Brain microvascular endothelial cell (primary cell): ENCODE results near the gene KMT2E.

Experiments
- DNase-seq: peaks from one replicate; pipeline ENCODE4 v3.0.0-alpha.2; 2020
- H3K27ac ChIP-seq: fragments of 250-450 bp; sonication (Bioruptor Pico); 2 replicates; pipeline ENCODE4 v1.5.1; 2020; ENCODE audit warnings: mild to moderate bottlenecking, moderate library complexity
- H3K27me3 ChIP-seq: fragments of 250-450 bp; sonication (Bioruptor Pico); replicated peaks from 2 replicates; pipeline ENCODE4 v1.5.1; 2020; ENCODE audit warnings: mild to moderate bottlenecking
- H3K36me3 ChIP-seq: fragments of 250-450 bp; sonication (Bioruptor Pico); replicated peaks from 2 replicates; pipeline ENCODE4 v1.5.1; 2020; ENCODE audit warnings: mild to moderate bottlenecking
- H3K4me3 ChIP-seq: 2 replicates; pipeline ENCODE4 v1.5.1; 2011; ENCODE audit warnings: low read depth, mild to moderate bottlenecking, control low read depth, low read length, moderate library complexity
- in situ Hi-C: cut with HindIII; loops from 2 replicates; pipeline ENCODE4 v1.10.0; 2017; ENCODE audit warnings: low sequenced_read_pairs, low pct_ligation_motif_present
- TF ChIP-seq, protein P1 (sequence below): IDR thresholded peaks from 2 replicates; pipeline ENCODE4 v1.5.1; 2011; ENCODE audit warnings: low read depth, mild to moderate bottlenecking, moderate library complexity, low read length, control low read depth, inconsistent platforms; ENCODE audit errors: missing control alignments

Gene KMT2E

DNA sequence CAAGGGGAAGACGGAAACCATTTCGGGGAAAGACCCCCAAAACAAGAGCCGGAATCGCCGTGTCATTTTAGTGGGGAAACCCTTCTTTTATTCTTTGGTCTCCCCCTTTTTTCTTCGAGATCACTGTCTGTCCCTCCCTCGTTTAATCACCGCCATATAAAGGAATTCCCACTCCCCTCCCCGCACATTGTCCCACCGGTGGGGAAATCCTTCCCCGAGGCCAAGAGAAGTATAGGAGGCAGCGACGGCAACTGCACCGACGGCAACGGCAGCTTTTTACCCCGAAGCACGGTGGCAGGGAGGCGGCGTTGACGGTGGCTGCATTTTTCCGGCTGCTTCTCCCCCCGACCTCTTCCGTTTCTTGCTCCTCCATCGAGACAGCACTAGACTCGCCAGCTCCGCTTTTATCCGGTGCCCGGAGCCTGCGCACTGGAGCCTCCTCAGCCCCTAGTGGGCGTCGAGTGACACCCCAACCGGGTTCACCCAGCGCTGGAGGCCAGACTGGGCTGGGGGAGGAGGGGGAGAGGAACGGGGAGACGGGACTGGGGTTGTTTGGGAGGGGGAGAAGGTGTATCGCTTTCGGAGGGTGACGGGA, 687 bp upstream of the KMT2E start:
- no peaks in the 10 kb centered on the region for H3K36me3 ChIP-seq
- peak overlapping the region; percentile 97 for H3K27ac ChIP-seq
- in situ Hi-C loops = no loop called here
- peak overlapping the region; percentile 99 for H3K4me3 ChIP-seq
- TF ChIP-seq, protein P1, sequence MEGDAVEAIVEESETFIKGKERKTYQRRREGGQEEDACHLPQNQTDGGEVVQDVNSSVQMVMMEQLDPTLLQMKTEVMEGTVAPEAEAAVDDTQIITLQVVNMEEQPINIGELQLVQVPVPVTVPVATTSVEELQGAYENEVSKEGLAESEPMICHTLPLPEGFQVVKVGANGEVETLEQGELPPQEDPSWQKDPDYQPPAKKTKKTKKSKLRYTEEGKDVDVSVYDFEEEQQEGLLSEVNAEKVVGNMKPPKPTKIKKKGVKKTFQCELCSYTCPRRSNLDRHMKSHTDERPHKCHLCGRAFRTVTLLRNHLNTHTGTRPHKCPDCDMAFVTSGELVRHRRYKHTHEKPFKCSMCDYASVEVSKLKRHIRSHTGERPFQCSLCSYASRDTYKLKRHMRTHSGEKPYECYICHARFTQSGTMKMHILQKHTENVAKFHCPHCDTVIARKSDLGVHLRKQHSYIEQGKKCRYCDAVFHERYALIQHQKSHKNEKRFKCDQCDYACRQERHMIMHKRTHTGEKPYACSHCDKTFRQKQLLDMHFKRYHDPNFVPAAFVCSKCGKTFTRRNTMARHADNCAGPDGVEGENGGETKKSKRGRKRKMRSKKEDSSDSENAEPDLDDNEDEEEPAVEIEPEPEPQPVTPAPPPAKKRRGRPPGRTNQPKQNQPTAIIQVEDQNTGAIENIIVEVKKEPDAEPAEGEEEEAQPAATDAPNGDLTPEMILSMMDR = peak; percentile 76
- H3K27me3 ChIP-seq = no peaks in the 10 kb centered on the region
- DNase-seq = peak; percentile 93

DNA sequence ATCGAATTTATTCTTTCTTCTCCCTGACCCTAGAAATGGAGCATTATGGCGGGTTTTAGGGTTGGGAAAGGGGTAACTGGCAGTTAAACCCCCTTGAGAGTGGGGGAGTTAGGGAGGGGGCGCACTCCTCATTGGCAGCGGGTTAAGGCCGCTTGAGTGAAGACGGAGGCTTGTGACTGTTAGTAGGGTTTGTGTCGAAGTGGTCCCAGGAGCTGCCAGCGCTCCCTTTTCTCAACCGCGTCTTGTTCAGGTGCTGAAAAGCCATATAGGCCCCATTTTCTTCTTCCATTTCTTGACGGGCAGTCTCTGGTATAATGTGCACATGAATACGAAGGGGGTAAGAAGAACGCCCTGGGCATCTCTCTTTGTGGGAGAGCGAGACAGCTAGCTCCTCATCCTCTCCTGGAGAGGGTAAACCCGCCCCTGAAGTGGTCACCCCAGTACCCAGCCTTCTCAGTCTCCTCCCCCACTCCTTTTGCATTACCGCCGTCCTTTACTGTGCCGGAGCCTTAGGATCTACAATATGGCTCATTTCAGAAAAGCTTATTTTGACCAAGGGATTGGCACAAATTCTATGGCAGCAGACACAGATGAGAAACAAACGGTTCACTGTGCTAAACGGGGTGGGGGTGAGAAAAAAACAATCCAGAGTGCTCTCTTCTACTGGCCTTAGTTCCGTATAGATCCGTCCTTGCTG, 836 bp downstream of the KMT2E start:
- Histone ChIP-seq H3K36me3 (no peaks in the 10 kb centered on the region), H3K27me3 (no peaks in the 10 kb centered on the region), H3K27ac (peak overlapping the region; percentile 97), H3K4me3 (peak overlapping the region; percentile 99)
- in situ Hi-C loops = no loop called here
- TF ChIP-seq, protein P1 = no peak
- no peak for DNase-seq

DNA sequence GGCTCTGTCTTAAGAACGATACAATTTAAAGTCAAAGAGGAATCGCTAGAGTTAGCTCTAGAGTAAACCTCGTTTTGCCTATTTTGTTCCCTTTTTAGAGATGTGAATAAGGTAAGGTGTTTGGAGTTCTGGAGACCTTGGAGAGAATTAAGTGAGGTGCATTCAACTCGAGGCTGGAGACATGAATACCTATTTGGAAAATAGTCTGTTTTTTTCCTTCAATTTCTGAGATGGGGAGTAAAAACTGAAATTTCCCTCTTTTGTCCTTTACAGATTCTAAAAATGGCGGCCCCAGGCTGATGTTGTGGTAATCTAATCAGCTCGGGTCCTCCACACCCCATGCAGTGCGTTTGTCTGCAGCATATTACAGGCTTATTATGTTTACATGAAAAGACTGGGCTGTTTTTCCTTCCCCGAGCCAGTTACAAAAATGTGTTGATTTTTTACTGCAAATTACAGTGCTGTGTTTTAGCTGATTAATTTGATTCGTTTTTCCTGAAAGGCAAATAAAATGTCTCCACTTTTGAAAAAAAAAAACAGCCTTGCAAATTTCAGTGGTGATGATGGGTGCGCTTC, 1.5 kb downstream of the KMT2E start:
- DNase-seq = peak; percentile 48
- in situ Hi-C loops = no loop called here
- peak overlapping the region; percentile 99 for H3K4me3 ChIP-seq
- H3K36me3 ChIP-seq = no peaks in the 10 kb centered on the region
- TF ChIP-seq, protein P1 = no peak
- peak overlapping the region; percentile 97 for H3K27ac ChIP-seq
- H3K27me3 ChIP-seq = no peaks in the 10 kb centered on the region

DNA sequence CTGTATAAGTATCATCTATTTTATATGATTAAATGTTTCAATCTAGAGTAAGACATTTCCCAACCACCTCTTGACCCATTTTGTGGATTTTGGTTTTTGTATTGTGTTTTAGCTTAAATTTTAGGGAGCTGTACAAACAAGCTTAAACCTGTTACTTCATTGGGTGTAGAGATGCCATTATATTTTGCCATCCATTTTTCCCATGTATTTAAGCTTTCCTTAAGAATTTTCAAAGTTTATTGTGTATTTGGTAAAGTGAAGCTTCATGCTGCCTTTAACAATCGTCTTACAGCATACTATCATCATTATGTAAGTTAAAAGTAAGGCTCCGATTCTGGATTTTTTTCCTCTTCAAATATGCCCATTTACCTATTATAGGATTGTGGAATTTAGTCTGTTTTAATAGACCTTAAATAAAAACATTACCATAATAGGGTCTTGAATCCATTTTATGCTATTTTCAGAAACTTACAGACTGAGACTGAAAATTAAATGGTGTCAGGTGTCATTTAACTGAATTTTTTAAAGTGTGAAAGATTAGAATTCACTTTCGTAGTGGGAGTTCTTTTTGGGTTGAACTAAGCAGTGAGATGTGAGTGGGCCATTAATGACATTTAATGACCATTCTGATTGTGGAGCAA, 2.2 kb downstream of the KMT2E start:
- H3K36me3 ChIP-seq = no peaks in the 10 kb centered on the region
- TF ChIP-seq, protein P1 = no peak
- H3K27ac ChIP-seq = peak overlapping the region; percentile 97
- no peak for DNase-seq
- in situ Hi-C loops = no loop called here
- H3K27me3 ChIP-seq = no peaks in the 10 kb centered on the region
- H3K4me3 ChIP-seq = peak overlapping the region; percentile 99

DNA sequence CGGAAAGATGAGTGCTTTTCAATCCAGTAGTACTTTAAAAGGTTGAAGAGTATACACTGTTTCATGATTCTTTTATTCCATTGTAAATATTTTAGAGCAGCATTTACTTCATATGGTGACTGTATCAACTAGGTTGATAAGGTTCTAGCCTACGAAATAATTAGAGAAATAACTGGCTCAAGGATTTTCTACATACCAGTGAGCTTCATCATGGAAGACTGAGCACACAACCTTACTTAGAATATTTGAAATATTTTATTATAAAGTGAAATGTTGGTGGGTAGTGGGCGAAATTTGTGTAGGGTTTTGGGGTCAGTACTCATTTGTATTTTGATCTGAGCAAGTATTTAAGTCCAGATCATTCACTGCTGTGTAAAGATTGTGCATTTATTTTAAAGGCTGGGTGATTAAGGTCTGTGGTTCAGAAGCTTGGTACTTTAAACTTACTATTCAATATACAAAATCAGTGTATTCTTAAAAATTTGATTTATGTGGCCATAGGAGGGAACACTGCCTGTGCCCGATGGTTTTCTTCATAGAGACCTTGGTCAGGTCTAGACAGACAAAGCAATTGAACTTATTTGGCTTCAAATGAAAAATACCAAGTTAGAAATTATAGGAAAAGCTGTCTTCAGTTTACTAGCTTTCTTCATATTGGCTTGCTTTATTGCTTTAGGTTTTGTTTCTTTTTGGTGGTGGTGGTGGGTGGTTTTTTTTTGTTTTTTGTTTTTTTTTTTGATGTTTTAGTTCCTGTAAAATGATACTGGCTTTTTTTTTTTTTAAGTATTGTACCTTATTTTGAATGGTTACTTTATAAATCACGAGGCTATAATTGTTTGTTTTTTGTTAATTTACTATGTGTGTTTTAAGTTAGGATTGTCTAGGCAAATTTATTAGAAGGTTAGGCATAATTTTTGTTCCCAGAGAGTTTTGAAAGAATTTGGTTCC, 3.0 kb downstream of the KMT2E start:
- Histone ChIP-seq H3K27me3 (no peaks in the 10 kb centered on the region), H3K36me3 (no peaks in the 10 kb centered on the region), H3K27ac (peak overlapping the region; percentile 97), H3K4me3 (peak overlapping the region; percentile 99)
- in situ Hi-C loops = no loop called here
- TF ChIP-seq, protein P1 = no peak
- DNase-seq = no peak
